Measurements from ENCODE around the gene RAB4B.
A peak's percentile ranks its signal among the peaks of the same experiment; 100 is the strongest.
"Not testable (repeated sequence)": the region's sequence is repeated elsewhere in the genome, so short reads cannot be mapped to it uniquely, and the experiment has no call there.

RAB4B gene

DNA sequence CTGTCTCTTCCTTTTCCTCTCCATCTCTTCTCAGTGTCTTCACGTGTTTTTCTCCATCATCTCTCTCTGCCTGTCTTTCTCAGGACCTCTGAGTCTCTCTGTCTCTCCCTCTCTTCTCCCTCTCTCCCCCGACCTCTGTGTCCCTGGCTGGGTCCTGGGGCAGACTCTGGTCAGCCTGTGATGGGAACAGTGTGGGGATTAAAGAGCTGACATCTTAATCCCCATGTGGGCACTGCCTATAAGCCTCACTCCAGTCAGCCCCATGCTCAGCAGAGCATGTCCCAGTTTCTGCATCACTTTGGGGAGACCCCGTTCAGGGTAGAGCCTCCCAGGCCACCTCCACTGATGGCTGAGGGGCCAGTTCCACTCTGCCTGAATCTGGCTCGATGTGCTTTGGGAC, 37.2 kb downstream of the RAB4B start:
- POLR2A ChIA-PET: no interaction called here
- CTCF ChIA-PET: interaction anchor here (1.3 kb wide), 1 partner anchor 152 kb away, joined by 3 read pairs; no protein-coding TSS in a partner anchor
- TF ChIP-seq, protein P1, sequence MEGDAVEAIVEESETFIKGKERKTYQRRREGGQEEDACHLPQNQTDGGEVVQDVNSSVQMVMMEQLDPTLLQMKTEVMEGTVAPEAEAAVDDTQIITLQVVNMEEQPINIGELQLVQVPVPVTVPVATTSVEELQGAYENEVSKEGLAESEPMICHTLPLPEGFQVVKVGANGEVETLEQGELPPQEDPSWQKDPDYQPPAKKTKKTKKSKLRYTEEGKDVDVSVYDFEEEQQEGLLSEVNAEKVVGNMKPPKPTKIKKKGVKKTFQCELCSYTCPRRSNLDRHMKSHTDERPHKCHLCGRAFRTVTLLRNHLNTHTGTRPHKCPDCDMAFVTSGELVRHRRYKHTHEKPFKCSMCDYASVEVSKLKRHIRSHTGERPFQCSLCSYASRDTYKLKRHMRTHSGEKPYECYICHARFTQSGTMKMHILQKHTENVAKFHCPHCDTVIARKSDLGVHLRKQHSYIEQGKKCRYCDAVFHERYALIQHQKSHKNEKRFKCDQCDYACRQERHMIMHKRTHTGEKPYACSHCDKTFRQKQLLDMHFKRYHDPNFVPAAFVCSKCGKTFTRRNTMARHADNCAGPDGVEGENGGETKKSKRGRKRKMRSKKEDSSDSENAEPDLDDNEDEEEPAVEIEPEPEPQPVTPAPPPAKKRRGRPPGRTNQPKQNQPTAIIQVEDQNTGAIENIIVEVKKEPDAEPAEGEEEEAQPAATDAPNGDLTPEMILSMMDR (IDR thresholded peaks at IDR 0.05; ENCODE audit: control extremely low read depth, extremely low read depth, low read depth, missing control alignments): no peak
- no peak for DNase-seq (ENCODE audit: extremely low spot score)

DNA sequence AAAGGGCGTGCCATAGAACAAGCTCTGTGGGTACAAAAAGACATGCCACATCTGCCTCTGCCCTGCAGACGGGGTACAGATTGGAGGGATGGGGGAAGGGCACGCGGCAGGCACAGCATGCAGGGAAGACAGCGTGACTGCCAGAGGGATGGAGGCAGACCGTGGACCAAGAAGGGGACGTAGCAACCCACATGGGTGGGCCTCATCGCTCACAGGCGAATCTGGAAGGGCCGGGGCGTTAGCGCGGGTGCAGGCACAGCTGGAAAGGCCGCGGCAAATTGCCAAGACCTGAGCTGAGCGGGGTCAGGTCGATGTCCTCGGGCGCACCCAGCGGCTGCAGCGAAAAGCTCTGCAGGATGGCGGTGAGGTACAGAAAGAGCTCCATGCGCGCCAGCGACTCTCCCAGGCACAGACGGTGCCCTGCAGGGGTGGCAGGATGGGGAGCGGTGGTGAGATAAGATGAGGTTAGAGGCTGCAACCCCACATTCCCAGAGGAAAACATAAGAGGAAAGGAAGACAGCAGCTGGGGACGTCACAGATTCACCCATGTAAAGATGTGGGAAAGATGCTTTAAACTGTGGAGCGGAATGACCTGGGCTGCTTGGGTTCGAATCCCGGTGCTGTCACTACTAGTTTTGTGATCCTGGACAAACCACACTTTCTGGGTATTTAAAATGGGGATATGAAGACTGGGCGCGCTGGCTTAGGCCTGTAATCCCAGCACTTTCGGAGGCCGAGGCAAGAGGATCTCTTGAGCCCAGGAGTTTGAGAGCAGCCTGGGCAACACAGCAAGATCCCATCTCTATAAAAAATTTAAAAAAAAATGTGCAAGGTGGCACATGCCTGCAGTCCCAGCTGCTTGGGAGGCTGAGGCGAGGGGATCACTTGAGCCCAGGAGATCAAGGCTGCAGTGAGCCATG, 40.7 kb downstream of the RAB4B start:
- CTCF ChIA-PET: interaction anchor here (0.8 to 4.1 kb wide), 18 partner anchors 9 to 174 kb away, joined by 3 to 60 read pairs (median 5); no protein-coding TSS in a partner anchor
- TF ChIP-seq, protein P1 (IDR thresholded peaks at IDR 0.05; ENCODE audit: control extremely low read depth, extremely low read depth, low read depth, missing control alignments): peak; percentile 39
- POLR2A ChIA-PET; DNase-seq (ENCODE audit: extremely low spot score): not testable (repeated sequence)

DNA sequence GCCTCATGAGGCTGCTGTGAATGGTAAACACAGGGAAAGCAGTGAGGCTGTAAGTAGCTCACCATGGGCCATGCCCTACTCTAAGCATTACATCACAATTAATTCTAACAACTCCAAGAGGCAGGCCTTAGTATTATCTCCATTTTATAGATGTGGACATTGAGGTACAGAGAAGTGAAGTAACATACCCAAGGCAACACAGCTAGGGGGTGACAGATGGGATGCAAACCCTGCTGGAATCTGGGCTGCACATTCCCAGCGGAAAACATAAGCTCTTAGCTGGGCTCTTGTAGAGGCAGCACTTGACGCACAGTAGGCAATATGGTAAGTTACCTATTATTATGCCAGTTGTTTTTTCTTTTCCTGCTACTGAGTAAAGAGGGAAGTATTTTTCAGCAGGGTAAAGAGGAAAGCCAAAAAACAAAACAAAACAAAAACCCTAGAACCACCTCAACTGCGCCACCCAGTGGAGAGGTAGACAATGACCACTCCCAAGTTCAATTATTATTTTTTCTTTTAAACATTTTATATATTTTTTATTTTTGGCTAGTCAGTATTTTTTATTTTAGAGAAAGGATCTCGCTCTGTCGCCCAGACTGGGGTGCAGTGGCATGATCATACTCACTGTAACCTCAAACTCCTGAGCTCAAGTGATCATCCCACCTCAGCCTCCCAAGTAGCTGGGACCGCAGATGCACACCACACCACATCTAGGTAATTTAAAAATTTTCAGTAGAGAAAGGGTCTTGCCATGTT, 41.6 kb downstream of the RAB4B start:
- POLR2A ChIA-PET; DNase-seq (ENCODE audit: extremely low spot score): not testable (repeated sequence)
- TF ChIP-seq, protein P1 (IDR thresholded peaks at IDR 0.05; ENCODE audit: control extremely low read depth, extremely low read depth, low read depth, missing control alignments): peak; percentile 55
- CTCF ChIA-PET: interaction anchor here (0.8 to 4.1 kb wide), 20 partner anchors 9 to 335 kb away, joined by 3 to 60 read pairs (median 4); no protein-coding TSS in a partner anchor

DNA sequence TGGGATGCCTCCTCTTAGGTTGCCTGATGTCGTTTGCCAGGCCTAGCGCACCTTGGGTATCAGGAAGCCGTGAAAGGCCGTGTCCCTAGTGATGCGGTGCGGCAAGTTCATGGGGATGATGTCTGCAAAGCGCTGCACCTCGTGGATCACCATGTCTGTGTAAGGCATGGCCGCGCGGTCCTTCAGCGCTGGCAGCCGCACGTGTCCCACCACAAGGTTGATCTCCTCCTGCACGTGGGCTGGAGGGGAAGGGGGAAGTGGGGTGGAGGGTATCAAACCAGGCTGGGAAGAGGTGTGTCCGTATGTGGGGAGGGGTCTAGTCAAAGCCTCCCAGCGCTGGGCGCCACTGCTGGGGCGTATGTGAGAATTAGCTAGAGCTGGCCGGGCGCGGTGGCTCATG, 44.1 kb downstream of the RAB4B start:
- POLR2A ChIA-PET: no interaction called here
- TF ChIP-seq, protein P1 (IDR thresholded peaks at IDR 0.05; ENCODE audit: control extremely low read depth, extremely low read depth, low read depth, missing control alignments): no peak
- CTCF ChIA-PET: no interaction called here
- DNase-seq (ENCODE audit: extremely low spot score): no peak

- CTCF ChIA-PET; POLR2A ChIA-PET; DNase-seq (ENCODE audit: extremely low spot score): not testable (repeated sequence)
Measured at GRCh38 chr19:40822704-40823553, 44.9 kb downstream of the RAB4B start.

GRCh38 chr19:40824916-40825315, 46.9 kb downstream of the RAB4B start:
- CTCF ChIA-PET: interaction anchor here (1.3 kb wide), 1 partner anchor 190 kb away, joined by 3 read pairs; no protein-coding TSS in a partner anchor
- DNase-seq (ENCODE audit: extremely low spot score); POLR2A ChIA-PET: not testable (repeated sequence)

GRCh38 chr19:40825460-40826095, 47.5 kb downstream of the RAB4B start:
- DNase-seq (ENCODE audit: extremely low spot score); POLR2A ChIA-PET: not testable (repeated sequence)
- CTCF ChIA-PET: interaction anchor here (1.3 kb wide), 1 partner anchor 191 kb away, joined by 3 read pairs; no protein-coding TSS in a partner anchor

- POLR2A ChIA-PET; DNase-seq (ENCODE audit: extremely low spot score); CTCF ChIA-PET: not testable (repeated sequence)
Measured at GRCh38 chr19:40826312-40826698, 48.3 kb downstream of the RAB4B start.

- CTCF ChIA-PET: interaction anchor here (1.0 kb wide), 1 partner anchor 192 kb away, joined by 3 read pairs; no protein-coding TSS in a partner anchor
- POLR2A ChIA-PET; DNase-seq (ENCODE audit: extremely low spot score): not testable (repeated sequence)
Measured at GRCh38 chr19:40826699-40827385, 48.8 kb downstream of the RAB4B start.

Measured in GM10248 (cell line).